ENCODE data around the gene S1PR1.

S1PR1 gene

DNA sequence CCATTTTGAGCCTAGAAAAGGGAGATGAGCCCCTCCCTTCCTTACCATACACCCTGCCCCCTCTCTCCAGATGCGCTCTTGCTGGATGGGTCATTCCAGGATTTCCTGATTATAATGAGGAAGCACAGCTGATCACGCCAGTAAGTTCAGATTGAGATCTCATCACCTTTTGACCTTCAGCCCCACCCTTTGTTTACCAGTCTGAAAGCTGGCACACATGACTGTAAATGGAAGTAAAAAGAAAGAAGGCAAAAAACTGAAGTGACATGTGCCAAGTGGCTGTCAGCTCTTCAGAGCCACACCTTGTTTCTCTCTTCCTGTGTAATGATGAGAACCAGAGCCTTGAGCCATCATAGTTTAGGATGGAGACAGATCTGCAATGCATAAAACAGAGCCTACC, 27.9 kb downstream of the S1PR1 start:
- Histone ChIP-seq H3K27me3 (replicated peaks) (no peaks in the 10 kb centered on the region), H3K36me3 (replicated peaks) (no peaks in the 10 kb centered on the region), H3K4me3 (ENCODE audit: low read depth, low read length) (no peak overlapping the region), H3K27ac (no peak overlapping the region)
- no peak for DNase-seq
- TF ChIP-seq, protein P1, sequence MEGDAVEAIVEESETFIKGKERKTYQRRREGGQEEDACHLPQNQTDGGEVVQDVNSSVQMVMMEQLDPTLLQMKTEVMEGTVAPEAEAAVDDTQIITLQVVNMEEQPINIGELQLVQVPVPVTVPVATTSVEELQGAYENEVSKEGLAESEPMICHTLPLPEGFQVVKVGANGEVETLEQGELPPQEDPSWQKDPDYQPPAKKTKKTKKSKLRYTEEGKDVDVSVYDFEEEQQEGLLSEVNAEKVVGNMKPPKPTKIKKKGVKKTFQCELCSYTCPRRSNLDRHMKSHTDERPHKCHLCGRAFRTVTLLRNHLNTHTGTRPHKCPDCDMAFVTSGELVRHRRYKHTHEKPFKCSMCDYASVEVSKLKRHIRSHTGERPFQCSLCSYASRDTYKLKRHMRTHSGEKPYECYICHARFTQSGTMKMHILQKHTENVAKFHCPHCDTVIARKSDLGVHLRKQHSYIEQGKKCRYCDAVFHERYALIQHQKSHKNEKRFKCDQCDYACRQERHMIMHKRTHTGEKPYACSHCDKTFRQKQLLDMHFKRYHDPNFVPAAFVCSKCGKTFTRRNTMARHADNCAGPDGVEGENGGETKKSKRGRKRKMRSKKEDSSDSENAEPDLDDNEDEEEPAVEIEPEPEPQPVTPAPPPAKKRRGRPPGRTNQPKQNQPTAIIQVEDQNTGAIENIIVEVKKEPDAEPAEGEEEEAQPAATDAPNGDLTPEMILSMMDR (IDR thresholded peaks at IDR 0.05; ENCODE audit: low read depth, low read length, missing control alignments), result no peak
- in situ Hi-C loops (cut with HindIII; ENCODE audit: low pct_ligation_motif_present, low sequenced_read_pairs), result no loop called here

DNA sequence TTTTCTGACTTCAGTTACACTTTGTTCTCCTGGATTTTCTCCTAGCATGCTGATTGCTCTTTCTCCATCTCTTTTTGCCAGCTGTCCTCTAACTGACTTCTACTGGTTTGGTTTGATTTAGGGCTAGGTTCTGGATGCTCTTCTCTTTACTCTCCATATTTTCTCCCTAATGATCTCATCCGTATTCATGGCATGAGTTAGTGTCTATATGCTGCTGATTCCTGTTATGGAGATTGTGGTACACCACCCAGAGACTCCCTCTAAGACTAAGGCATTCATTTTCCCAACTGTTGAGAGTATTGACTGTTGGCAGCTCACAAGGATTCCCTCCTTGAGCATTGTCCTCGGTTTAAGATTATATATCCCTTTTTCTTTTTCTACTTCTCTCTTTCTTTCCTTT, 28.9 kb downstream of the S1PR1 start:
- no peak overlapping the region for H3K27ac ChIP-seq
- in situ Hi-C loops (cut with HindIII; ENCODE audit: low pct_ligation_motif_present, low sequenced_read_pairs), result no loop called here
- no peaks in the 10 kb centered on the region for H3K36me3 ChIP-seq (replicated peaks)

DNA sequence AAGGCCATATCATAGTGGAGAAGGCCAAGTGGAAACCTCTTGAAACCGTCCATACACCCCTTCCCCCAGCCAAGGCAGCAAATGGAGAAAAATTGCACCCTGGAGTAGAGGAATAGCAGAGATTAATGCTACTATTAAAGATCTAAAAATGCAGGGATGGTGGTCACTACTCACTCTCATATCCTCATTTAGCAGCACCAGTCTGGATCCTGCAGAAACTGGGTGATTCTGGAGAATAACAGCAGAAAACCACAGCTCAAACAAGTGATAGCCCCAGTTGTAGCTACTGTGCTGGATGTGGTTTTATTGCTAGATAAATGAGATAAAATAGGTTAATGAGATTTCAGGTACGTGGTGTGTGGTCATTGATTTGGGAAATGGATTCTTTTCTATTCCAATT, 30.3 kb downstream of the S1PR1 start:
- no peaks in the 10 kb centered on the region for H3K36me3 ChIP-seq (replicated peaks)
- in situ Hi-C loops (cut with HindIII; ENCODE audit: low pct_ligation_motif_present, low sequenced_read_pairs), result no loop called here
- H3K27me3 ChIP-seq (replicated peaks), result no peaks in the 10 kb centered on the region
- TF ChIP-seq, protein P1 (IDR thresholded peaks at IDR 0.05; ENCODE audit: low read depth, low read length, missing control alignments), result no peak
- H3K27ac ChIP-seq, result no peak overlapping the region
- no peak overlapping the region for H3K4me3 ChIP-seq (ENCODE audit: low read depth, low read length)
- no peak for DNase-seq

More for the DNA sequence above, 28.9 kb downstream of the S1PR1 start:
- TF ChIP-seq, protein P1 (IDR thresholded peaks at IDR 0.05; ENCODE audit: low read depth, low read length, missing control alignments), result no peak
- no peak for DNase-seq
- Histone ChIP-seq H3K27me3 (replicated peaks) (no peaks in the 10 kb centered on the region), H3K4me3 (ENCODE audit: low read depth, low read length) (no peak overlapping the region)

GRCh38 chr1:101268893-101269292, 32.1 kb downstream of the S1PR1 start:
- no peaks in the 10 kb centered on the region for H3K36me3 ChIP-seq (replicated peaks)
- TF ChIP-seq, protein P1 (IDR thresholded peaks at IDR 0.05; ENCODE audit: low read depth, low read length, missing control alignments), result no peak
- no peak for DNase-seq
- H3K4me3 ChIP-seq (ENCODE audit: low read depth, low read length), result no peak overlapping the region
- in situ Hi-C loops (cut with HindIII; ENCODE audit: low pct_ligation_motif_present, low sequenced_read_pairs), result no loop called here
- H3K27me3 ChIP-seq (replicated peaks), result no peaks in the 10 kb centered on the region
- no peak overlapping the region for H3K27ac ChIP-seq

- no peak for DNase-seq
- TF ChIP-seq, protein P1 (IDR thresholded peaks at IDR 0.05; ENCODE audit: low read depth, low read length, missing control alignments), result no peak
- Histone ChIP-seq H3K27ac (no peak overlapping the region), H3K36me3 (replicated peaks) (no peaks in the 10 kb centered on the region), H3K27me3 (replicated peaks) (peaks cover 4% of the 10 kb centered on the region), H3K4me3 (ENCODE audit: low read depth, low read length) (no peak overlapping the region)
- in situ Hi-C loops (cut with HindIII; ENCODE audit: low pct_ligation_motif_present, low sequenced_read_pairs), result loop anchor here (25.0 kb wide), 1 partner anchor 363 kb away; no protein-coding TSS in a partner anchor
Observed at GRCh38 chr1:101275672-101276071, 38.9 kb downstream of the S1PR1 start.

DNA sequence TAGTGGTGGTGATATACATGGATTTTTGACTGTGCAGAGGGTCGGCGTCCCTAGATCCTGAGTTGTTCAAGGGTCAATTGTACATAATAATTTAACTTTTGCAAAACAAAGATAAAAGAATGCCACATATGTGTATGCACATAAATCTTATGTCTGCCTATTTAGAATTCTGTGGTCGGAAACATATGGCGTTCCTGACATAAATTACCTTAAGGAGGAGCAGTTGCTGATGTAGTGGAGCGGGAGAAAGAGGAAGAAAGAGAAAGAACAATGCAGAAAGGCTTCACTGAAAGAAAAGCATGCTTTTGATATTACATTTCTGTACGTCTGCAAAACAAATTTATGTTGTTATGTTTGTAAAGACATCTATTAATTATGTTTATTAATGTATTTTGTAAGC, 40.0 kb downstream of the S1PR1 start:
- H3K4me3 ChIP-seq (ENCODE audit: low read depth, low read length), result no peak overlapping the region
- TF ChIP-seq, protein P1 (IDR thresholded peaks at IDR 0.05; ENCODE audit: low read depth, low read length, missing control alignments), result no peak
- in situ Hi-C loops (cut with HindIII; ENCODE audit: low pct_ligation_motif_present, low sequenced_read_pairs), result loop anchor here (25.0 kb wide), 1 partner anchor 365 kb away; no protein-coding TSS in a partner anchor
- H3K27ac ChIP-seq, result no peak overlapping the region
- H3K27me3 ChIP-seq (replicated peaks), result peaks cover 4% of the 10 kb centered on the region
- DNase-seq, result no peak
- H3K36me3 ChIP-seq (replicated peaks), result no peaks in the 10 kb centered on the region

Data from brain microvascular endothelial cell (primary cell).